Activated CD8-positive, alpha-beta memory T cell treated with anti-CD3 and anti-CD28 coated beads, Interleukin-2, amount 50 U/mL, for 1 hour (primary cell): ENCODE data around the gene IBA57.
"Not testable (repeated sequence)": the region's sequence is repeated elsewhere in the genome, so short reads cannot be mapped to it uniquely, and the experiment has no call there.

Experiments used
- DNase-seq: peaks from one replicate; pipeline ENCODE4 v3.0.0-alpha.2; 2020; ENCODE audit errors: extremely low read depth

The IBA57 gene

GRCh38 chr1:228172591-228173527 lies 7.3 kb downstream of the IBA57 start:
- no peak for DNase-seq

GRCh38 chr1:228173528-228174481 lies 8.2 kb downstream of the IBA57 start:
- DNase-seq, result not testable (repeated sequence)

GRCh38 chr1:228174482-228175315 lies 9.1 kb downstream of the IBA57 start:
- no peak for DNase-seq

DNA sequence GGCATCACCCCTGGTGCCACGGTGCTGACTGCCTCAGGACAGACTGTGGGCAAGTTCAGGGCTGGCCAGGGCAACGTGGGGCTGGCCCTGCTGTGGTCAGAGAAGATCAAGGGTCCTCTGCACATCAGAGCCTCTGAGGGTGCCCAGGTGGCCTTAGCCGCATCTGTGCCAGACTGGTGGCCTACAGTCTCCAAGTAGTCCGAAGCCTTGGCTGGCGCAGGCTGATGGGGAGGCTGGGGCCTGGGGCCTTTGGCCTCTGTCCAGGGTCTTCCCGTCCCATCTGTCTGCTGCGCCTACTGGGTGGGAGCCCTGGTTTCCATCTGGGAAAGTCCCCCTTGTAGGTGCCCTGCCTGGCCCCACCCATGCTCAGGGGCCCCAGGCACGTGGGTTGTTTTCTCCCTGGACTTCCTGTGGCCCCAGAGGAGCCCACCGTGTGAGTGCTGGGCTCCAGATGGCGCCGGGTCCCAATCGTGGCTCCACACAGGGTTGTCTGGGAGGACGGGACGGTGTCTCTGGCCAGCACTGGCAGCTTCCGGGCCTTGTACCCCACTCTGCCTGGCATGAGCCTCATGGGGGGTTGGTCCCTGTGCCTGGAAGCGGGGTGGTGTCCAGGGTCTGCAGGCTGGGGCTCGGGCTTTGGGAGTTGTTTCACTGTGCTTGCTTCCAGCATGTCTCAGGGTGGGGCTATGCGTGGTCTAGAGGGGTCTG lies 9.9 kb downstream of the IBA57 start:
- no peak for DNase-seq

- DNase-seq, result no peak
Measured at GRCh38 chr1:228176024-228176395, 10.4 kb downstream of the IBA57 start.

GRCh38 chr1:228176461-228177182 lies 11.0 kb downstream of the IBA57 start:
- DNase-seq, result no peak

DNA sequence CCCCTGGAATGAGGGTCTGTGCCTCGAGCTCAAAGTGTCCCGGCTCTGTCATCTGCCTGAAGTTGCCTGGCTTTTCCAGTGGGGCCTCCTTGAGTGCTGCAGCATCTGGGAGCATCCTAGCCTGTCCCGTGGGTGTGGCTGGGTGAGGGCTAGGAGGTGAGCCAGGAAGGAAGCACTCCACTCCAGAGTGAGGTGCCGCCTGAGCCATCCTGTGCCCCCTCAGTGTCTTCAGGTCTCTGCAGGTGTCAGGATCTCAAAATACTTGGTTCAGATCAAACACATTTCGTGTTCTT lies 11.5 kb downstream of the IBA57 start:
- no peak for DNase-seq

DNA sequence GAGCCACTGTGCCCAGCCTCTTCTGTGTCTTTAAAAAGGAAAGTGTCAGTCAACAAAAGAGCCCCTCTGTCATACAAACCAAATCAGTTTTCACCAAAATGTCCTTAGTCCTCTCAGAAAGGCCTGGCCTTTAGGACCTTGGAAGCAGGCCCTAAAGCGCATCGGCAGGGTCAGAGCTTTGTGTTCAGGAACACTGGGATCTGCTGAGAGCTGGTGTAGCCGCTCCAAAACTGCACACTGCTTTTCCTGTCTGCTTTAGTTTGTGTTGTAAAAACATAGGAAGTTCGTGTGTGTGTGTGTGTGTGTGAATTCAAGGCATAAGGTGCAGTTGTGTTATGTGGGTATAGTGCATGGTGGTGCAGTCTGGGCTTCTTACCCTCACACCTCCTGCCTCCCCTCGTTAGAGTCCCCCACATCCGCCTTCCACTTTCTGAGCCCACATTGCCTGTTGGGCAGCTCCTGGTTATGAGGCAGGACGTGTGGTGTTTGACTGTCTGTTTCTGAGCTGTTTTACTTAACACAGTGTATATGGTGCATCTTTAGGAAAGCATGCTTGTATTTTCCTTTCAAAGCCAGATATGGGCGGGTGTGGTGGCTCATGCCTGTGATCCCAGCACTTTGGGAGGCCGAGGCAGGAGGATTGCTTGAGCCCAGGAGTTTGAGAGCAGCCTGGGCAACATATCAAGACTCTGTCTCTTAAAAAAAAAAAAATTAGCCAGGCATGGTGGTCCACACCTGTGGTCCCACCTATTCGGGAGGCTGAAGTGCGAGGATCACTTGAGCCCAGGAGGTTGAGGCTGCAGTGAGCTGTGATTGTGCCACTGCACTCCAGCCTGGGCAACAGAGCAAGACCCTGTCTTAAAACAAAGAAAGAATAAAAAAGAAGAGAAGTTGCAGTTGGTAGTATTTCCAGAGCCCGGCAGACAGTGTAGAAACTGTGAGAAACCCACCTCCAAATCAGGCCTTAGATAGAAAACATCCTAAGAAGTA lies 12.4 kb downstream of the IBA57 start:
- no peak for DNase-seq

- DNase-seq, result no peak
Measured at GRCh38 chr1:228178737-228179684, 13.4 kb downstream of the IBA57 start.

DNA sequence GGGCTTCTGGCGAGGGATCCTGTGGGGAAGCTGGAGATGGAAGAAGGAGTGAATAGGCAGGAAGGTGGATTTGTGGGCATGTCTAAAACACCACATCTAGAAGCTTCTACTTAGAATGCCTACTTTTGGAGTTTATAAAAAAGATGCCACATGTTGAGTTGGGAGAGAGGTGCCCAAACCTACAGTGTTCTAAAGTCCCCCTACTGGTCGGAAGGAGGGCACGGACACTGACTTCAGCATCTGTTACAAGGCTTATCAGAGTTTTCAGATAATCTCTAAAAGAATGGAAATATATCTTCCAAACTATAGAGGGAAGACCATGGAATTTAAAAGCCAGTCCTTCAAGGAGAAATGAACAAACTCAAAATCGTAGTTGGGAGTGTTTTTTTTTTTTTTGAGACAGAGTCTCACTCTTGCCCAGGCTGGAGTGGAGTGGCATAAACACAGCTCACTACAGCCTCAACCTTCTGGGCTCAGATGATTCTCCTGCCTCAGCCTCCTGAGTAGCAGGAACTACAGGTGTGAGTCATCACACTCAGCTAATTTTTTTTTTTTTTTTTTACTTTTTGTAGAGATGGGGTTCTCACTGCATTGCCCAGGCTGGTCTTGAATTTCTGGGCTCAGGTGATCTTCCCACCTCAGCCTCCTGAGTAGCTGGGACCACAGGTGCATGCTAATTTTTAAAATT lies 14.8 kb downstream of the IBA57 start:
- no peak for DNase-seq

DNA sequence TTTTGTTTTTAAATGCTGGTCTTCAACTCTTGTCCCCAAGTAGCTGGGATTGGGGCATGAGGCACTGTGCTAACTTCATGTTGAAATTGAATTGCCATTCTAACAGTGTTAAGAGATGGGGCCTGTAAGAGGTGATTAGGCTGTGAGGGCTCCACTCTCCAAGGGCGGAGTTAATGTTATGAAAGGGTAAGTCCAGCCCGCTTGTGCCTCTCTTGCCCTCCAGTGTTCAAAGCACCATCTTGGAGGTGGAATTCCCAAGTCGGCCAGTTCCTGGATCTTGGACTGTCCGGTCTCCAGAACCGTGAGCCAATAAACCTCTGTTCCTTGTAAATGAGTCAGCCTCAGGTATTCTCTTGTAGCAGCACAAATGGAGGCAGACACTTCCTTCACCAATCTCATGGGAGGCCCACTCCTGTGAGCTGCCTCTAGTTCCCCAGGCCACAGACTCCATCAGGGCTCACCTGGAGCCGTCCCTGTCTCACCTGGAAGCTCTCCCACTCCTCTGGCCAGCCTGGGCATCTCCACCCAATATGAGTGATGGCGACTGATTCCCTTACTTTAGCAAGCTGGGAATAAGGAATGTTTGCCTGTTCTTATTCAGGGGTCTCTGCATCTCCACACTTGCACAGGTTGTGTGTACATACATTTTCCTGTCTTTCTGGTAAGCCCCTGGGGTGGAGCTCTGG lies 15.5 kb downstream of the IBA57 start:
- DNase-seq, result no peak

GRCh38 chr1:228181645-228182034 lies 16.0 kb downstream of the IBA57 start:
- no peak for DNase-seq

GRCh38 chr1:228182296-228183030 lies 16.9 kb downstream of the IBA57 start:
- no peak for DNase-seq

DNA sequence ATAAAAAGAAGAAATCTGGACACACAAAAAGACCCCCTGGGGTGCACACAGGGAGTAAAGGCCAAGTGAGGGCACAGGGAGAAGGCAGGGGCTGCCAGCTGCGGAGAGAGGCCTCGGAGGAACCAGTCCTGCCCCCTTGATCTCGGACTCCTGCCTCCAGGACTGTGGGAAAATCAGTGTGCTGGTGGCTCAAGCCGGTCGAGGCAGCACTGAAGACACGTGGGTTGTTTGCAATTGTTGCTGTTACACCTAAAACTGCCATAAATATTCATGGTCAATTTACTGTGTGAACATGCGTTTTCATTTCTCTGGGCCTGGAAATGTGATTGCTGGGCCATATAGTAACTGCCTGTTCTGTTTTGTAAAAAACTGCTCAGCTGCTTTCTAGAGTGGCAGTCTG lies 18.5 kb downstream of the IBA57 start:
- no peak for DNase-seq

GRCh38 chr1:228185641-228185965 lies 20.0 kb downstream of the IBA57 start:
- DNase-seq, result peak; percentile 19

DNA sequence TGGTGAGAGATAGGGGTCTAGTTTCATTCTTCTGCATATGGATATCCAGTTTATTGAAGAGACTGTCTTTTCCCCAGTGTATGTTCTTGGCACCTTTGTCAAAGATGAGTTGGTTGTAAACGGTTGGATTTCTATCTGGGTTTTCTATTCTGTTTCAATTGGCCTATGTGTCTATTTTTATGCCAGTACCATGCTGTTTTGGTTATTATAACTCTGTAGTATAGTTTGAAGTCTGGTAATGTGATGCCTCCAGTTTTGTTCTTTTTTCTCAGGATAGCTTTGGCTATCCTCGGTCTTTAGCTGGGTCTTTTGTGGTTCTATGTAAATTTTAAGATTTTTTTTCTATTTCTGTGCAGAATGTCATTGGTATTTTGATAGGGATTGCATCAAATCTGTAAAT lies 22.6 kb downstream of the IBA57 start:
- not testable (repeated sequence) for DNase-seq
